ENCODE data around the gene C20orf144.

Gene C20orf144

DNA sequence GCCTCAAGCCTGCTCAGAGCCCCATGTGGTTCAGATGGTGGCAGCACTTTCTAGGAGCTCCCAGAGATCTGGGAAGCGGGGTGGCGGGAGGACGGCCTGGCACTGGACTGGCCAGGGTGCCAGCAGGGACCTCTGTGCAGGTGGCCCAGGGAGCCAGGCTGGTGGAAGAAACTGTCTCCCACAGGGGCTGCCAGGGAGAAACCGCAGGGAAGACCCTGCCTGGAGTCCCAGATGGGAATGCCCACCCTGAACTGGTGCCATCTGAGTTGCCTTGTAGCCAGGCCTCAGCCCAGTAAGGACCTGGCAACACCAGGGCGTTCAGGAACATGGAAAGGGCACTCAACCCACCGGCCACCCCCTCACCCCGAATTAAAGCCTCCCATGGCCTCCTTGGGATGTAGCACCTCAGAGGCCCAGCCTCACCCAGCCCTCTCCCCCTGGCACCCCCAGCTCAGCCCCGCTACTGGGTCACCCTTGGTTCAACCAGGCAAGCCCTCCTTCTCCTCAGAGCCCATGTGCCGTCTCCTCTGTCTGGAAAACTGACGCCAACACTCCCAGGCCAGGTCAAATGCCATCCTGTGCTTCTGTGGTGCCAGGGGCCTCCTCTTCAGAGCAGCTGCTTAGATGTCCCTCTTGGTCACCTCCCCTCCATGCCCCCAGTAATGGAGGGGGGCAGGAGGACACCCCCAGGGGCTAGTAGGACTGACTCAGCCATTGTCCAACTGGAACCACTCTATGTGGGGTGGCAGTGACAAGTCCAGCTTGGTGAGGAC, 5.9 kb upstream of the C20orf144 start:
- Mint-ChIP-seq H3K4me1 (peaks cover 22% of the 10 kb centered on the region), H3K27ac (no peak overlapping the region), H3K27me3 (no peaks in the 10 kb centered on the region), H3K4me3 (no peak overlapping the region), H3K36me3 (peaks cover 6% of the 10 kb centered on the region), H3K9me3 (no peaks in the 10 kb centered on the region)
- ATAC-seq: no peak

GRCh38 chr20:33656783-33657703, 5.1 kb upstream of the C20orf144 start:
- no peak overlapping the region for H3K27ac Mint-ChIP-seq
- H3K4me3 Mint-ChIP-seq: no peak overlapping the region

DNA sequence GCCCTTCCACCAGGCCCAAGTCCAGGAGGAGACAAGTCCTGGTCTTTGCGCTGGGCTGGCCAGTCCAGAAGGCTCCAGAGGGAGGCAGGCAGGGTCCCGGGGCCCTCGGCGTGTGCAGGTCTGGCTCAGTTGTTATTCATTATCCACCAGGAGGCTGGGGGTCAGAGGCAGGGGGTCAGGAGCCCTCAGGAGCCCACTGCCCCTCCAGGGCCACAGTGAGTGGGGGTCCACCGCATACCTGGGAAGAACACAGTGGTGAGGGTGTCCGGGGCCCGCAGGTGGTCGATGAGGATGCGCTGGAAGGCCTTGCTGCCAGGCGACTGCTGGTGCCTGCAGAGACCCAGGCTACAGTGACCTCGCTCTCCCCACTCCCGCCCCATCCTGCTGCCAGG, 4.4 kb upstream of the C20orf144 start:
- H3K4me3 Mint-ChIP-seq: no peak overlapping the region
- H3K27ac Mint-ChIP-seq: no peak overlapping the region
- H3K27me3 Mint-ChIP-seq: no peaks in the 10 kb centered on the region

More at GRCh38 chr20:33656783-33657703, 5.1 kb upstream of the C20orf144 start:
- Mint-ChIP-seq H3K27me3 (no peaks in the 10 kb centered on the region), H3K36me3 (peaks cover 6% of the 10 kb centered on the region), H3K4me1 (peaks cover 18% of the 10 kb centered on the region), H3K9me3 (no peaks in the 10 kb centered on the region)
- ATAC-seq: no peak

GRCh38 chr20:33658510-33658909, 3.6 kb upstream of the C20orf144 start:
- no peaks in the 10 kb centered on the region for H3K9me3 Mint-ChIP-seq
- no peak overlapping the region for H3K4me3 Mint-ChIP-seq
- no peaks in the 10 kb centered on the region for H3K27me3 Mint-ChIP-seq
- no peak overlapping the region for H3K27ac Mint-ChIP-seq
- ATAC-seq: no peak
- H3K36me3 Mint-ChIP-seq: peaks cover 6% of the 10 kb centered on the region
- peaks cover 11% of the 10 kb centered on the region for H3K4me1 Mint-ChIP-seq

More for the DNA sequence above, 4.4 kb upstream of the C20orf144 start:
- peaks cover 6% of the 10 kb centered on the region for H3K36me3 Mint-ChIP-seq
- peaks cover 15% of the 10 kb centered on the region for H3K4me1 Mint-ChIP-seq
- ATAC-seq: no peak
- no peaks in the 10 kb centered on the region for H3K9me3 Mint-ChIP-seq

DNA sequence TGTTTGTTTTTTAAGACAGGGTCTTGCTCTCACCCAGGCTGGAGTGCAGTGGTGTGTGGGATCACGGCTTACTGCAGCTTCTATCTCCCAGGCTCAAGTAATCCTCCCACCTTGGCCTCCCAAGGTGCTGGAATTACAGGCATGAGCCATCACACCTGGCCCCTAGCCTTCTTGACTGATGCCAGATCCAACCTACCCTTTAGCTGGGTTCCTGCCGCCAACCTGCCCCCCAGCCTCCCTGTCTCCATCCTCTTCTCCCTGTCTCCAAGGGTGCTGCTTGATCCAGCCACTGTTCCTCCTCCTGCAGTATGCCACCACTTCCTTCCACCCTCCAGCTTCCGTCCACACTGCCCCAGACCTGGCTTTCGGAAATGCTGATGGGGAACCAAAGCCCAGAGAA, 3.2 kb upstream of the C20orf144 start:
- Mint-ChIP-seq H3K36me3 (peaks cover 6% of the 10 kb centered on the region), H3K9me3 (no peaks in the 10 kb centered on the region), H3K4me1 (peaks cover 10% of the 10 kb centered on the region), H3K27me3 (no peaks in the 10 kb centered on the region), H3K4me3 (no peak overlapping the region), H3K27ac (no peak overlapping the region)
- ATAC-seq: no peak

GRCh38 chr20:33659341-33660034, 2.6 kb upstream of the C20orf144 start:
- Mint-ChIP-seq H3K27me3 (no peaks in the 10 kb centered on the region), H3K9me3 (no peaks in the 10 kb centered on the region), H3K27ac (no peak overlapping the region), H3K4me3 (no peak overlapping the region), H3K36me3 (peaks cover 6% of the 10 kb centered on the region), H3K4me1 (peaks cover 15% of the 10 kb centered on the region)
- no peak for ATAC-seq

DNA sequence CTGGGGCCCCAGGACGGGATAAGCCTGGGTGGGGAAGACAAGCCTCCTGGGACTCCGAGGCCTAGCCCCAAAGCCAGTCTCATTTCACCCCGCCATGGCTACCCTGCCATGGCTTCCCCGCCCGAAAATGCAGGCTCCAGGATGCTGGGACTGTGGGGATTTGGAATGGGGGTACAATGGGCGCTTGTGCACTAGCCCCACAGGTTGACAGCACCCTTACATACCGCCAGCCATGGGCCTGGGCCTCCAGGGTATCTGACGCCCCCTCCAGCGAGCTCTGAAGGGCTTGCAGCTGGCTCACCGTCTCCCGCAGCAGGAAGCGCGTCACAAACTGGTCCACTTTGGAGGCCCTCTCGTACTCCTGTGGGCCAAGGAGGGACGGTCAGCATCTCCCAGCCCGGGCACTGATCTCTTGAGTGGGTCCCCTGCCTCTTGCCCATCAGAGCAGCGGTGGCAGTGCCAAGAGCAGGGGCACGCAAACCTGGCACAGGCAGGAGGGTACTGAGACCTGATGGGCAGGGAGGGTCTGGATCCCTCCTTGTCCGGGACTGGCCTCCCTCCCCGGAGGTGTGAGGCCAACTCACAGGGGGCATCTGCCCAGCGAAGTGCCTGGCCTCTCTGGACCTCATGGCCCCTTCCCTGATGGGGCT, 2.0 kb upstream of the C20orf144 start:
- H3K4me1 Mint-ChIP-seq: peaks cover 22% of the 10 kb centered on the region
- no peaks in the 10 kb centered on the region for H3K9me3 Mint-ChIP-seq
- no peak overlapping the region for H3K27ac Mint-ChIP-seq
- H3K36me3 Mint-ChIP-seq: peaks cover 6% of the 10 kb centered on the region
- ATAC-seq: no peak
- no peak overlapping the region for H3K4me3 Mint-ChIP-seq
- H3K27me3 Mint-ChIP-seq: no peaks in the 10 kb centered on the region

GRCh38 chr20:33660685-33661058, 1.5 kb upstream of the C20orf144 start:
- Mint-ChIP-seq H3K27me3 (no peaks in the 10 kb centered on the region), H3K27ac (no peak overlapping the region), H3K4me1 (peaks cover 26% of the 10 kb centered on the region), H3K4me3 (no peak overlapping the region), H3K9me3 (no peaks in the 10 kb centered on the region), H3K36me3 (peaks cover 6% of the 10 kb centered on the region)
- no peak for ATAC-seq

GRCh38 chr20:33663161-33664084, 1.3 kb downstream of the C20orf144 start:
- peak; percentile 78 for ATAC-seq
- H3K4me1 Mint-ChIP-seq: peaks cover 40% of the 10 kb centered on the region
- peak overlapping the region; percentile 71 for H3K27ac Mint-ChIP-seq
- peaks cover 6% of the 10 kb centered on the region for H3K36me3 Mint-ChIP-seq
- H3K27me3 Mint-ChIP-seq: no peaks in the 10 kb centered on the region
- H3K4me3 Mint-ChIP-seq: peak overlapping the region; percentile 85
- no peaks in the 10 kb centered on the region for H3K9me3 Mint-ChIP-seq

DNA sequence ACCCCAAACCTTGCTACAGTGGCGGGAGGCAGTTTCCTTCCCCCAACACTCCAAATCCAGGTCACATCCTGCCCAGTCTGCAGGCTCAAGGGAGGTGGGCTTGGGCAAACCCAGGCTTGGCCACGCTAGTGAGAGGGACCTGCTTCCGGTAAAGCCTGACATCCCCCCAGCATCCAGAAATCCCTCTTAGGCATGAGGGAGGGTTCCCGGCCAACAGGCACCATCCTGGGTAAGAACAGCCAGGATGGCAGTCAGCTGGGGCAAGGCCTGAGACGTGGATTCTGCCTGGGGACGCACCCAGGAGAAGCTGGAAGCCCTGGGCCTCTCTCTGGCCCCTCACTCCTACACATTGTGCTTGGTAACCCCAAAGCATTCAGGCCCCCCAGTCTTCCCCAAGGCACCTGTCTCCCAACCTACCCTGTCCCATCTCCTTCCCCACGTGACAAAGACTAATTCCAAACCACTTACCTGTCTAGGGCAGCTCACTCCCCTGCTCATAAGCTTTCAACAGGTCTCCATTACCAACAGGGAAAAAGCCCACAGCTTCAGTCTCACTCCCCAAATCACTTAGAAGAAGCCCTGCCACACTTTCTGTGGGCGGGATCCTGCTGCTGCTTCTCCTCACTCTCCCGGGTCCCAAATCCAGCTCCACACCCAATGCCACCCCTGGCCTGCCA, 2.1 kb downstream of the C20orf144 start:
- peaks cover 1% of the 10 kb centered on the region for H3K36me3 Mint-ChIP-seq
- peaks cover 42% of the 10 kb centered on the region for H3K4me1 Mint-ChIP-seq
- no peak for ATAC-seq
- no peaks in the 10 kb centered on the region for H3K27me3 Mint-ChIP-seq
- H3K27ac Mint-ChIP-seq: peak overlapping the region; percentile 71
- H3K9me3 Mint-ChIP-seq: no peaks in the 10 kb centered on the region
- H3K4me3 Mint-ChIP-seq: peak overlapping the region; percentile 85

- ATAC-seq: no peak
- no peaks in the 10 kb centered on the region for H3K36me3 Mint-ChIP-seq
- H3K27ac Mint-ChIP-seq: peak overlapping the region; percentile 71
- peak overlapping the region; percentile 85 for H3K4me3 Mint-ChIP-seq
- peaks cover 42% of the 10 kb centered on the region for H3K4me1 Mint-ChIP-seq
- no peaks in the 10 kb centered on the region for H3K9me3 Mint-ChIP-seq
- no peaks in the 10 kb centered on the region for H3K27me3 Mint-ChIP-seq
Observed at GRCh38 chr20:33664762-33665144, 2.6 kb downstream of the C20orf144 start.

GRCh38 chr20:33666293-33667244, 4.4 kb downstream of the C20orf144 start, which contains the start of gene ACTL10:
Gene ACTL10, plus strand, starts transcription at chr20:33666943. Its CDS starts 555 bp downstream, at chr20:33667498.
- peaks cover 42% of the 10 kb centered on the region for H3K4me1 Mint-ChIP-seq

More at GRCh38 chr20:33666293-33667244, 4.4 kb downstream of the C20orf144 start, which contains the start of gene ACTL10:
- Mint-ChIP-seq H3K9me3 (no peaks in the 10 kb centered on the region), H3K36me3 (no peaks in the 10 kb centered on the region), H3K27ac (peak within 1 kb of the TSS; percentile 88), H3K4me3 (peak within 1 kb of the TSS; percentile 86), H3K27me3 (no peaks in the 10 kb centered on the region)
- peak; percentile 85 for ATAC-seq
